Cardiac muscle cell (in vitro differentiated cells and primary cell): ENCODE data around the gene FBXW4. TPM values are rescaled to one million over a fixed set of nuclear protein-coding genes. Genes with fewer than 3 reads are reported as not detected.

ENCODE experiments used
- DNase-seq, 2 donors: peaks; one replicate each; pipeline versions ENCODE4 v3.0.0 to v3.0.0-alpha.2; 2010 to 2017; ENCODE audit warnings: low read depth in 1 of 2, low spot score in 1 of 2
- H3K27ac ChIP-seq: fragments of 200-600 bp; sonication (generic); 2 replicates; pipeline ENCODE4 v1.5.1; 2016
- H3K27me3 ChIP-seq: fragments of 200-600 bp; sonication (generic); 2 replicates; pipeline ENCODE4 v1.6.0; 2016; ENCODE audit warnings: control low read depth
- H3K36me3 ChIP-seq: fragments of 200-600 bp; sonication (generic); 2 replicates; pipeline ENCODE4 v1.5.1; 2016; ENCODE audit warnings: control low read depth
- H3K4me1 ChIP-seq: fragments of 200-600 bp; sonication (generic); 2 replicates; pipeline ENCODE4 v1.8.1; 2017; ENCODE audit warnings: low read depth, mild to moderate bottlenecking, mixed run types
- H3K4me3 ChIP-seq: fragments of 200-600 bp; sonication (generic); 2 replicates; pipeline ENCODE4 v1.5.1; 2016; ENCODE audit warnings: mild to moderate bottlenecking
- H3K9me3 ChIP-seq: fragments of 200-600 bp; sonication (generic); 2 replicates; pipeline ENCODE4 v1.5.1; 2017; ENCODE audit warnings: low read depth, mild to moderate bottlenecking, control low read depth
- polyA plus RNA-seq: library from polyadenylated mRNA; unstranded; fragments of >200 nt; fragmentation: Nextera tagmentation; extraction: Ambion mirVana; gene quantifications from 2 replicates; pipeline ENCODE4 v1.2.1, GENCODE V29; 2016
- total RNA-seq: library from RNA; depleted of rRNA; stranded (reverse); fragments of >200 nt; gene quantifications from 2 replicates; pipeline ENCODE4 v1.2.3, GENCODE V29; 2016
- TF ChIP-seq, protein P1 (sequence below): IDR thresholded peaks from 2 replicates; pipeline ENCODE4 v1.5.1; 2012; ENCODE audit warnings: low read depth, mild to moderate bottlenecking, low read length

The FBXW4 gene
- total and polyA plus RNA-seq, 2 experiments from 2014 or later, result 19.6 to 72.0 TPM

- peaks cover 3% of the 10 kb centered on the region for H3K36me3 ChIP-seq
- TF ChIP-seq, protein P1, sequence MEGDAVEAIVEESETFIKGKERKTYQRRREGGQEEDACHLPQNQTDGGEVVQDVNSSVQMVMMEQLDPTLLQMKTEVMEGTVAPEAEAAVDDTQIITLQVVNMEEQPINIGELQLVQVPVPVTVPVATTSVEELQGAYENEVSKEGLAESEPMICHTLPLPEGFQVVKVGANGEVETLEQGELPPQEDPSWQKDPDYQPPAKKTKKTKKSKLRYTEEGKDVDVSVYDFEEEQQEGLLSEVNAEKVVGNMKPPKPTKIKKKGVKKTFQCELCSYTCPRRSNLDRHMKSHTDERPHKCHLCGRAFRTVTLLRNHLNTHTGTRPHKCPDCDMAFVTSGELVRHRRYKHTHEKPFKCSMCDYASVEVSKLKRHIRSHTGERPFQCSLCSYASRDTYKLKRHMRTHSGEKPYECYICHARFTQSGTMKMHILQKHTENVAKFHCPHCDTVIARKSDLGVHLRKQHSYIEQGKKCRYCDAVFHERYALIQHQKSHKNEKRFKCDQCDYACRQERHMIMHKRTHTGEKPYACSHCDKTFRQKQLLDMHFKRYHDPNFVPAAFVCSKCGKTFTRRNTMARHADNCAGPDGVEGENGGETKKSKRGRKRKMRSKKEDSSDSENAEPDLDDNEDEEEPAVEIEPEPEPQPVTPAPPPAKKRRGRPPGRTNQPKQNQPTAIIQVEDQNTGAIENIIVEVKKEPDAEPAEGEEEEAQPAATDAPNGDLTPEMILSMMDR, result no peak
Measured at GRCh38 chr10:101670635-101671034, 24.3 kb downstream of the FBXW4 start.

DNA sequence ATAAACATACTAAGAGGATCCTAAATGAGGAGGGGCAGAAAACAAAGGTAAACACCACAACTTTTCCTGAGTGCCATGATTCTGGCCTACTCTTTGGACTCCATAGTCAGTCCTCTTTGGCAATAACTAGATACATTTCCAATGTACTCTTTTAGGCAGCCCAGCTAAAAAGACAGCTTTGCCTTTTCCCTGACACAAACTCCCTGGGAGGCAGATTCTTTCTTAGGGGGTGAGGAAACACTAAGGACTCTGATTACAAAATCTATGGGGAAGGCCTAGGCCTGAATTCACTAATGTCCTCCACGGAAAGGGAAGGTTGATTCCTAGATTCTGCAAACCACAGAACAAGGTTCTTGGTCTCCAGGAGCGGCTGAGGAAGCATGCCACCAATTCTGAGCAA is 25.8 kb downstream of the FBXW4 start:
- no peak for DNase-seq
- TF ChIP-seq, protein P1, result no peak
- Histone ChIP-seq H3K9me3 (no peaks in the 10 kb centered on the region), H3K36me3 (peaks cover 3% of the 10 kb centered on the region), H3K27ac (peak overlapping the region; percentile 90), H3K27me3 (no peaks in the 10 kb centered on the region), H3K4me1 (peaks cover 46% of the 10 kb centered on the region), H3K4me3 (no peak overlapping the region)

More at GRCh38 chr10:101670635-101671034, 24.3 kb downstream of the FBXW4 start:
- Histone ChIP-seq H3K27ac (peak overlapping the region; percentile 90), H3K27me3 (no peaks in the 10 kb centered on the region), H3K9me3 (no peaks in the 10 kb centered on the region), H3K4me3 (no peak overlapping the region), H3K4me1 (peaks cover 48% of the 10 kb centered on the region)
- DNase-seq, result no peak

DNA sequence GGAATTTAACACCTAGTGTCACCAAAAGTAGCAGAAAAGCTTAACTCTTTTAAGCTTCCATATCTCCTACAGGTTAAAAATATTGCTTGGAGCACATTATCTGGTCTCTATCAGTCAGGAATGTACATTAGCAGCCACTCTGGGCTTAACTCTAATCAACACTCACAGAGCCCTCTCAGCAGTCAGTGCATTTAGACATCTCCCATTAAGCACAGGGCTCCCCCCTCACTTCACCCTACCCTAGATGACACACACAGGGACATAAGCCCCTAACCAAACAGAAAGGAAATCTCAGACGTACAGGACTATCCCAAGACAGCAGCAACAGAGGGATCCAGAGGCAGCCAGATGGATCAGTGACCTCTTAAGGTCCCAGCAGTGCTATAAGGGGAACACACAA is 26.4 kb downstream of the FBXW4 start:
- Histone ChIP-seq H3K4me1 (peaks cover 52% of the 10 kb centered on the region), H3K36me3 (peaks cover 3% of the 10 kb centered on the region)

DNA sequence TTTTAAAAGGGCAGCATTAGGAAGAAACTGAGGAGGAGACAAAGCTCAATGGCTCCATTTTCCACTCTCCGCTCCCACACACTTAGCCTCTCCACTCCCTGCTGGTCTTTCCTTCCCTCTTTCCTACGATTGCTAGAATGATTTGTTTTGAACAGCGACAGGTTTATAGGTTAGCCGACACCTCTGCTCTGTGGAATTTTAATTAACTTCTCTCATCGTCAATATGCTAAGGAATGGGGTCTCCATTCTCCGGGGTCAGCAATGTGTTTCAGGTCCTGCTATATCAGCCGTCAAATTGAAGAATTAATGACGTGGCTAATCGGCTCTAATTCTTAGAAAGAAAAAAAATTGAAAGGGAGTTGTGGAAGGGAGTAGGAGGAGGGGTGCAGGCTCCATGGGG is 28.9 kb downstream of the FBXW4 start:
- H3K36me3 ChIP-seq, result no peaks in the 10 kb centered on the region
- peaks cover 77% of the 10 kb centered on the region for H3K4me1 ChIP-seq
- DNase-seq, result no peak
- no peaks in the 10 kb centered on the region for H3K9me3 ChIP-seq
- no peak overlapping the region for H3K4me3 ChIP-seq
- TF ChIP-seq, protein P1, result no peak
- no peaks in the 10 kb centered on the region for H3K27me3 ChIP-seq
- peak overlapping the region; percentile 90 for H3K27ac ChIP-seq

More for the DNA sequence above, 26.4 kb downstream of the FBXW4 start:
- Histone ChIP-seq H3K4me3 (no peak overlapping the region), H3K9me3 (no peaks in the 10 kb centered on the region), H3K27ac (peak overlapping the region; percentile 90), H3K27me3 (no peaks in the 10 kb centered on the region)
- DNase-seq, result peak in 1 of 2 donors; percentile 61
- TF ChIP-seq, protein P1, result no peak

DNA sequence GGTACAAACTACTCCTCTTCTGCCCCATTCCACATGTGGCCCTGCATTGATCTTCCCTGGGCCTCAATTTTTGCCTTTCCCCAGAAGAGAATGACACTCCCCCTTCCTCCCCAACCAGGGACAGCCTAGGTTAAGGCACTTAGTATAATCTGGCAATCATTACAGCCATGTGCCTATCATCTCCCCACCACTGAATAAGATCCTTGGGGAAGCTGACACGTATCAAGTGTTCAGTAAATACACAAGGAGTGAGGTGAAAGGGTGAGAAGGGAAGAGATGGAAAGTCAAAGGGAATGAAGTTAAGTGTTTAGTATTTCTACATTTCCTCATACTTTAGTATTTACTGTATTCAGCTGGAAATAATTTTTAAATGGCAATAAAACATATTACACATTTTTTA is 31.9 kb downstream of the FBXW4 start:
- H3K36me3 ChIP-seq, result no peaks in the 10 kb centered on the region
- H3K4me3 ChIP-seq, result no peak overlapping the region

More for the DNA sequence above, 31.9 kb downstream of the FBXW4 start:
- Histone ChIP-seq H3K4me1 (peaks cover 76% of the 10 kb centered on the region), H3K27ac (peak overlapping the region; percentile 50), H3K9me3 (no peaks in the 10 kb centered on the region), H3K27me3 (no peaks in the 10 kb centered on the region)
- TF ChIP-seq, protein P1, result no peak
- no peak for DNase-seq
